ENCODE results near the gene HSFX4.
"Not testable (repeated sequence)": the region's sequence is repeated elsewhere in the genome, so short reads cannot be mapped to it uniquely, and the experiment has no call there.

Gene HSFX4

DNA sequence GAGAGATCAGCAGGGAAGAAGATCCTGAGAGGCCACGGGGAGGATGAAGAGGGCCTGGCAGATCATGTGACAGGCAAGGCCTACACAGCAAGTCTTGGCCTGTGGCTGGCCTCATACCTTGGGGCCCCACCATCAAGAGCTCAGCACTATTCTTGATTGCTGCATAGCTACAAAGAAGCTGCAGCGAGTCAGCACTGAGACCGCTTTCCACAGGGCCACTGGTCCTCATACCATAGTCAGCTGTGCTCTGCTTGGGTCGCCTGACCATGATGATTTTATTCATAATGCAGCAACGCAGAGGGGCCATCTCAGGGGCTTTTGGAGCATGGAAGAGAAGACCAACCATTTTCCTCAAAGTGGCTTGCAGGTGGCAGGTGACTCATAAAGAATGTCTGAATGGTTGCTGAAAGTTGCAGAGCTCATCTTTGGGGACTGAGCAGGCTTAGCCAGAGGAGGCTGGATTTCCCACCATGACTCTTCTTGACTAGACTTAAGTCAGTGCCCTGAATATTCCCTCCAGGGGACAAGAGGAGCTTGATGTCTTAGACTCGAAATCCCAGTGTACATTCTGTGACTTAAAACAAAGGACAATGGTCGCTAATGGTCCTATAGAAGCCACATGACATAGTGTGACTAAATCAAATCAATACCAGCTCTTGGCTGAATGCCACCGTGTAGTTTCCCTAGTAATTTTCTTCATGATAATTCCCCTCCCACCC lies 2.0 kb upstream of the HSFX4 start:
- H3K27ac Mint-ChIP-seq; ATAC-seq (ENCODE audit: low read depth); H3K36me3 Mint-ChIP-seq; DNase-seq (ENCODE audit: low spot score in 2 of 2); H3K4me3 Mint-ChIP-seq; H3K4me1 Mint-ChIP-seq; H3K9me3 Mint-ChIP-seq; H3K27me3 Mint-ChIP-seq: not testable (repeated sequence)

GRCh38 chrX:149927964-149928258 lies 1.5 kb upstream of the HSFX4 start:
- not testable (repeated sequence) for H3K4me3 Mint-ChIP-seq, H3K27me3 Mint-ChIP-seq

DNA sequence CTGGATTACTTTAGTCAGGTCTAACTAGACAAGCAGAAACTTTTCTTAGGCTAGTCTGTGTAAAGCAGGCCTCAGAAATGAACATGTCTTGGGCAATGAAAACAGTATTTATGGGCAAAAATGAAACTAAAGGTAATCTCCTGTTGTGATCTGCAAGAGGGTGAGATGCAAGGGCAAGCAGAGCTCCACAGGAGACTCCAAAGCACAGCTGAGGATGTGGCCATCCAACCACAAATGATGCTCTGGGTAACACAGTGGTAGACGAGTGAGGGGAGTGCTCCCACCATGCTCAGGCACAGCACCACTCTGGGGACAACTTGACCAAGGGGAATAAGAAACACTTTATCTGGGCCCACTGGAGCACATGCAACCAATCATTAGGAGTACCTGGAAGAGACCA lies 738 bp upstream of the HSFX4 start:
- not testable (repeated sequence) for H3K27me3 Mint-ChIP-seq; H3K36me3 Mint-ChIP-seq; DNase-seq (ENCODE audit: low spot score in 2 of 2); H3K9me3 Mint-ChIP-seq; ATAC-seq (ENCODE audit: low read depth); H3K27ac Mint-ChIP-seq; H3K4me1 Mint-ChIP-seq; H3K4me3 Mint-ChIP-seq

More at GRCh38 chrX:149927964-149928258, 1.5 kb upstream of the HSFX4 start:
- not testable (repeated sequence) for H3K27ac Mint-ChIP-seq; H3K36me3 Mint-ChIP-seq; H3K9me3 Mint-ChIP-seq; DNase-seq (ENCODE audit: low spot score in 2 of 2); ATAC-seq (ENCODE audit: low read depth); H3K4me1 Mint-ChIP-seq

DNA sequence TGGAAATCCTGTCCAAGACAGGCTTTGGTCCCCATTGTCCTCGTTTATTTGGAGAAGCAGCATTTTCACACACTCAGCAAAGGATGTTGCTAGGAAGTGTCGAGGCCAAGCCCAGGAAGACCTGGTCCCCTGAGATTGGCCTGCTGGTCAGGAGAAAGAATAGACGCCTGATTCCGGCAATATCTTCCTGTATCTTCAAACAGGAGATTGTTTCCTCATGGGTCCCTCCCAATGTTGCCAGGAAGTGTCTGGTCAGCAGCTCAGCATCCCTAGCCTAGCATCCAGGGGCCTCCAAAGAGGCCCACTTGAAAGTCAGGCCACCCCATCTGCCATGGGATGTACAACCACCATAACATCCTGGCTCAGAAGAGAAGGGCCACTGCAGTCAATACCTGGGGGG lies 2.0 kb downstream of the HSFX4 start:
- not testable (repeated sequence) for ATAC-seq (ENCODE audit: low read depth); H3K27me3 Mint-ChIP-seq; H3K9me3 Mint-ChIP-seq; H3K36me3 Mint-ChIP-seq; H3K4me1 Mint-ChIP-seq; DNase-seq (ENCODE audit: low spot score in 2 of 2); H3K4me3 Mint-ChIP-seq; H3K27ac Mint-ChIP-seq

DNA sequence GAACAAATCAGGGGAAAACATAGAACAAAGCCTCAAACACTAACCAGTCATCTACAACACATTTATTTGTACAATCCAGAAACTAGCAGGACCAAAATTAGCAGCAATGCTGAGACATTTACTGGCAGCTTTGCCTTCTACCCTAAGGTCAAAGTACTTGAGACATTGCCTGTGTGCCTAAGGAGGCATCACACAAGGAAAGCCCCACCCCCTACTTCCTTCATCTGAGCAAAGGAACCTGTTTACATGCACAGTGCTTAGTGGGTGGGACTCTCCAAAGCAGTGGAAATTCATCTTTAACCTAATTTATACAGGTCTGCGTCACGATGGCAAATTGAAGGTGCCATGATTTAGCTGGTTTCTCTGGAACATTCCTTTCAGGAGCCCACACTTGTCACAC lies 2.8 kb downstream of the HSFX4 start:
- not testable (repeated sequence) for H3K27me3 Mint-ChIP-seq; DNase-seq (ENCODE audit: low spot score in 2 of 2); H3K4me1 Mint-ChIP-seq; H3K27ac Mint-ChIP-seq; H3K4me3 Mint-ChIP-seq; H3K9me3 Mint-ChIP-seq; H3K36me3 Mint-ChIP-seq; ATAC-seq (ENCODE audit: low read depth)

- H3K27ac Mint-ChIP-seq; H3K27me3 Mint-ChIP-seq; H3K4me1 Mint-ChIP-seq; H3K36me3 Mint-ChIP-seq; DNase-seq (ENCODE audit: low spot score in 2 of 2); H3K4me3 Mint-ChIP-seq; H3K9me3 Mint-ChIP-seq: not testable (repeated sequence)
- peak; percentile 43 for ATAC-seq (ENCODE audit: low read depth)
Observed at GRCh38 chrX:149932970-149933369, 3.6 kb downstream of the HSFX4 start.

DNA sequence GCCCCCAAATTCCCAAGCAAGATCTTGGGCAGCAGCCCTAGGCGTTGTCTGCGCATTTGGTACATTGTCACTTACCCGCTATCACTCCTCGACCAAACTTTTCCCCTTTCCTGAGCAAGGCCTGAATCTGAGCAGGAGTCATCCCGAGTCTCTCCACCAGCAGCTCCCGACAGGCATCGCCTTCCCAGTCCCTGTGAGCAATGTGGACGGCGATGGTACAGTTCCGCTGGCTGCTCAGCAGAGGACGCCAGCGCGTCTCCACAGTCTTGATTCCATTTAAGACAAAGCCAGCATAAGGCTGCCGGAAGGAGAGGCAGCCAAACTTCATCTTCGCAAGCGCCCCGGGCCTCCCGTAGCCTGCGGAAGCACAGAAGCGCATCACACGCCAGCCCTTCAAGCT lies 4.2 kb downstream of the HSFX4 start:
- DNase-seq (ENCODE audit: low spot score in 2 of 2); H3K9me3 Mint-ChIP-seq; H3K36me3 Mint-ChIP-seq; H3K4me3 Mint-ChIP-seq; H3K4me1 Mint-ChIP-seq; H3K27me3 Mint-ChIP-seq; H3K27ac Mint-ChIP-seq; ATAC-seq (ENCODE audit: low read depth): not testable (repeated sequence)

GRCh38 chrX:149937328-149937727 lies 8.0 kb downstream of the HSFX4 start:
- H3K27me3 Mint-ChIP-seq; H3K36me3 Mint-ChIP-seq; ATAC-seq (ENCODE audit: low read depth); DNase-seq (ENCODE audit: low spot score in 2 of 2); H3K9me3 Mint-ChIP-seq: not testable (repeated sequence)
- H3K27ac Mint-ChIP-seq: peak overlapping the region; percentile 99
- H3K4me1 Mint-ChIP-seq: peaks cover 14% of the 10 kb centered on the region
- peak overlapping the region; percentile 100 for H3K4me3 Mint-ChIP-seq

GRCh38 chrX:149937871-149938426 lies 8.6 kb downstream of the HSFX4 start:
- Mint-ChIP-seq H3K36me3 (peaks cover 3% of the 10 kb centered on the region), H3K9me3 (no peaks in the 10 kb centered on the region), H3K27ac (peak overlapping the region; percentile 99), H3K4me1 (peaks cover 14% of the 10 kb centered on the region), H3K4me3 (peak overlapping the region; percentile 100), H3K27me3 (no peaks in the 10 kb centered on the region)
- DNase-seq (ENCODE audit: low spot score in 2 of 2) (no peak), ATAC-seq (ENCODE audit: low read depth) (no peak)

DNA sequence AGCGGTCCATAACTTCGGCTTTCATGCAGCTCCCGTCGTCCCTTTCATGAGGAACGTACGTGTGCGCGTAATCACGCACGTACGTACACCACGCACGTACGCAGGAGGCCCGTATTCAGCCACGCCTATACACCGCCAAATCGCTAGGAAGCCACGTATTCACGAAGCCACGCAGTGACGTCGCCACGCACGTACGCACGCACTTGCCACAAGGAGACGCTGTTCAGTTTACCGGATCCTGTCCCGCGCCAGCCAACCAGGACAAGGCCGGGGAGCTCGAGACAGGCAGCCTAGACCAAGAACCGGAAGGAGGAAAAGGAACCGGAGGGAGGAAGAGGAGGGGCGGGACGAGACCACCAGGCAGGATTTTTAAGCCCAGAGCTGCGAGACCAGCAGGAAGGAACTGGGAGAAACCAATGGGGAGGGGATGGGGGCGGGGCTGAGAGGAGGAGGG lies 9.1 kb downstream of the HSFX4 start, which contains the start of gene EOLA2:
Gene EOLA2 (minus strand): TSS at position 65 of the 454 bp plus-strand sequence. CDS start 4,617 bp downstream, outside the sequence.
- Mint-ChIP-seq H3K9me3 (no peaks in the 10 kb centered on the region), H3K4me3 (peak within 1 kb of the TSS; percentile 100), H3K27ac (peak within 1 kb of the TSS; percentile 99), H3K27me3 (no peaks in the 10 kb centered on the region), H3K36me3 (peaks cover 3% of the 10 kb centered on the region), H3K4me1 (peaks cover 16% of the 10 kb centered on the region)
- ATAC-seq (ENCODE audit: low read depth): peak; percentile 65
- DNase-seq (ENCODE audit: low spot score in 2 of 2): peak; percentile 76 to 83

DNA sequence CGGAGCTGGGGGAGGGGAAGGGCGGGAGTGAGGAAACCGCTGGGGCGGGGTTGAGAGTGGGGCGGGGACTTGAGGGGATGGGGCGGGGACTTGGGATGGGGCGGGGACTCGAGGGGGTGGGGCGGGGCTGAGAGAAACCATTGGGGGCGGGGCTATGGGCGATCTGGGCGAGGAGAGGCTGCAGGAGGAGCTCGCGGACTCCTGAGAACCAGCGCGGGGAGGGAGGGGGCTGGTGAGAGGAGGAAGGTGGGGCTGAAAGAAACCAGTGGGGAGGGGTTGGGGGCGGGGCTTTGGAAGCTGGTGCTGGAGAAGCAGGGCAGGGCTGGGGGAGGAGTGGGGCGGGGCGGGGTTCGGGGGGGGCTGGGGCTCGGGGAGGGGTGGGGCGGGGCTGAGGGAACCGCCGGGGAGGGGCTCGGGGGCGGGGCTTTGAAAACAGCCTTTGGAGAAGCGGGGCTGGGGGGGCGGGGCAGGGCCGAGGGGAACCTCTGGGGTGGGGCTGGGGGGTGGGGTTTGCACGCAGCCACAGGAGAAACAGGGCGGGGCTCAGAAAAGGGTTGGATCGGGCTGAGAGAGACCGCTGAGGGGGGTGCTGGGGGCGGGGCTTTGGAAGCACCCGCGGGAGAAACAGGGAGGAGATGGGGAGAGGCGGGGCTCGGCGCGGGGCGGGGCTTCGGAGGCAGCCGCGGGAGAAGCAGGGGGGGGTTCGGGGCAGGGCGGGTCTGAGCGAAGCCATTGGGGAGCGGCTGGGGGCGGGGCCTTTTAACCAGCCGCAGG lies 9.7 kb downstream of the HSFX4 start:
- Mint-ChIP-seq H3K4me1 (peaks cover 16% of the 10 kb centered on the region), H3K4me3 (peak overlapping the region; percentile 100), H3K36me3 (peaks cover 3% of the 10 kb centered on the region), H3K27me3 (no peaks in the 10 kb centered on the region), H3K27ac (peak overlapping the region; percentile 99), H3K9me3 (no peaks in the 10 kb centered on the region)
- ATAC-seq (ENCODE audit: low read depth): peak; percentile 14
- peak; percentile 67 to 83 for DNase-seq (ENCODE audit: low spot score in 2 of 2)

- peak; percentile 32 for ATAC-seq (ENCODE audit: low read depth)
- Mint-ChIP-seq H3K27ac (peak overlapping the region; percentile 99), H3K4me3 (peak overlapping the region; percentile 98), H3K36me3 (peaks cover 7% of the 10 kb centered on the region), H3K27me3 (no peaks in the 10 kb centered on the region), H3K9me3 (no peaks in the 10 kb centered on the region), H3K4me1 (peaks cover 16% of the 10 kb centered on the region)
- no peak for DNase-seq (ENCODE audit: low spot score in 2 of 2)
Observed at GRCh38 chrX:149939655-149939904, 10.2 kb downstream of the HSFX4 start.

DNA sequence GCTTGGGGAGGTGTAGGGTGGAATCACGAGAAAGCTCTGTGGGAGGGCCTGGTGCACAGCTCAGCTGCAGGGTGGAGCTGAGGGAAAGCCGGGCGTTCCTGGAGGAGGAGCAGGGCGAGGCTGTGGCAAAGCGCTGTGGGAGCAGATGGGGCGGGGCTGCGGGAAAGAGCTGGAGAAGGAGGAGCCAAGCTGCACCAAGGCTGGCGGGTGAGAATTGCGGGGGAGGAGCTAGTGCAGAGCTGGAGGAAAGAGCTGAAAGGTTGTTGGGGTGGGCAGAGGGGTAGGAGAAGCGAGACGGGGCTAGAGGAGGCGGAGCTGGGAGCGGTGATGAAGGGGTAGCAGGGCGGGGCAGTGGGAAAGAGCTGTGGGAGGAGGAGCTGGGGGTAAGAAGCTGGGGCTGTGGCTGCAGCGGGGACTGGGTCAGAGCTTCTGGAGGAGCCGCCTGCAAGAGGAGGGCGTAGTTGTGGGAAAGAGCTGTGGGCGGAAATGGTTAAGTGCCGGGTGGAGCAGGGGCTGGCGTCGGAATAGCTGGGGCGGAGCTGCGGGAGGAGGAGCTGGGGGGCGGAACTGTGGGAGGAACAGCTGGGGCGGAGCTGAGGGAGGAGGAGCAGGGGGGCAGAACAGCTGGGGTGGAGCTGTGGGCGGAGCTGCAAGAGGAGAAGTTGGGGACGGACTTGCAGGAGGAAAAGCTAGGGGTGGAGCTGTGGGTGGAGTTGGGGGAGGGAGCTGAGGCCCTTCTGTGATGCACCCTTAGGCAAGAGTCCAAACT lies 10.7 kb downstream of the HSFX4 start:
- DNase-seq (ENCODE audit: low spot score in 2 of 2) (peak; percentile 76 to 85), ATAC-seq (ENCODE audit: low read depth) (peak; percentile 47)
- peak overlapping the region; percentile 99 for H3K27ac Mint-ChIP-seq
- H3K9me3 Mint-ChIP-seq: no peaks in the 10 kb centered on the region
- H3K4me3 Mint-ChIP-seq: peak overlapping the region; percentile 98
- peaks cover 10% of the 10 kb centered on the region for H3K36me3 Mint-ChIP-seq
- peaks cover 16% of the 10 kb centered on the region for H3K4me1 Mint-ChIP-seq
- H3K27me3 Mint-ChIP-seq: no peaks in the 10 kb centered on the region

DNA sequence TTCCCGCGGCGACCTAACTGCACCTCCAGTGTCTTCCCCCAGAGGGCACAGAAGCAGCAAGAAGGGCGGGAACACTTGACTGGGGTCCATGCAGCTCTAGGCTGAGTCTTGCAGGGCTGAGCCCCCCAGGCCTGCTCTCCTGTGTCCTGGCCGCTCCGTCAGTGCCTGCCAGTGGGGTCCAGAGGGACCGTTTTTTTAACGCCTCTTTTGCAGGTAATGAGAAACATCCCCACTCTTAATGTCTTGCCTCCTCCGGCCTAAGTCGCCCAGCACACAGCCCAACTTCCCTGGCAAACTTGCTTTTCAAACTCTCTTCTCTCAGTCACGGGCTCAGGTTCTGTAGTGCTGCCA lies 11.3 kb downstream of the HSFX4 start:
- peak overlapping the region; percentile 98 for H3K4me3 Mint-ChIP-seq
- DNase-seq (ENCODE audit: low spot score in 2 of 2); H3K27me3 Mint-ChIP-seq; H3K36me3 Mint-ChIP-seq; ATAC-seq (ENCODE audit: low read depth); H3K9me3 Mint-ChIP-seq: not testable (repeated sequence)
- H3K27ac Mint-ChIP-seq: peak overlapping the region; percentile 99
- peaks cover 16% of the 10 kb centered on the region for H3K4me1 Mint-ChIP-seq
